Effector memory CD8-positive, alpha-beta T cell (primary cell): ENCODE data around the gene BCL2A1.
A peak's percentile ranks its signal among the peaks of the same experiment; 100 is the strongest.
"Not testable (repeated sequence)": the region's sequence is repeated elsewhere in the genome, so short reads cannot be mapped to it uniquely, and the experiment has no call there.

Experiments
- ATAC-seq: fragments of 150-1000 bp; cut with Tn5 transposase; replicated peaks from 2 replicates; pipeline ENCODE4 v1.10.0; 2021; ENCODE audit warnings: mild to moderate bottlenecking, moderate library complexity
- DNase-seq, 3 experiments: peaks; one replicate each; pipeline ENCODE4 v3.0.0; 2021
- H3K27ac Mint-ChIP-seq, 2 donors: one replicate each; pipeline ENCODE4 v1.8.0; 2022; ENCODE audit warnings: mild to moderate bottlenecking in 2 of 2, mixed read lengths in 2 of 2, moderate library complexity in 2 of 2
- H3K27me3 Mint-ChIP-seq, 2 donors: one replicate each; pipeline ENCODE4 v1.8.0; 2022; ENCODE audit warnings: mixed read lengths in 2 of 2
- H3K36me3 Mint-ChIP-seq: one replicate; pipeline ENCODE4 v1.8.0; 2022; ENCODE audit warnings: mild to moderate bottlenecking, moderate library complexity, mixed read lengths; ENCODE audit not compliant: insufficient read depth
- H3K4me1 Mint-ChIP-seq, 2 donors: one replicate each; pipeline ENCODE4 v1.8.0; 2022; ENCODE audit warnings: low read depth in 2 of 2, mixed read lengths in 2 of 2
- H3K4me3 Mint-ChIP-seq, 2 donors: one replicate each; pipeline ENCODE4 v1.8.0; 2022; ENCODE audit warnings: mild to moderate bottlenecking in 2 of 2, mixed read lengths in 2 of 2, moderate library complexity in 2 of 2
- H3K9me3 Mint-ChIP-seq, 2 donors: one replicate each; pipeline ENCODE4 v1.8.0; 2022; ENCODE audit warnings: mixed read lengths in 2 of 2
- total RNA-seq, 9 experiments: gene quantifications; one replicate each; lab custom pipeline; 2026; lab: John Stamatoyannopoulos, UW

The BCL2A1 gene
- total RNA-seq, result 8.8 to 191 (median 26.9) reads per million in 9 experiments

DNA sequence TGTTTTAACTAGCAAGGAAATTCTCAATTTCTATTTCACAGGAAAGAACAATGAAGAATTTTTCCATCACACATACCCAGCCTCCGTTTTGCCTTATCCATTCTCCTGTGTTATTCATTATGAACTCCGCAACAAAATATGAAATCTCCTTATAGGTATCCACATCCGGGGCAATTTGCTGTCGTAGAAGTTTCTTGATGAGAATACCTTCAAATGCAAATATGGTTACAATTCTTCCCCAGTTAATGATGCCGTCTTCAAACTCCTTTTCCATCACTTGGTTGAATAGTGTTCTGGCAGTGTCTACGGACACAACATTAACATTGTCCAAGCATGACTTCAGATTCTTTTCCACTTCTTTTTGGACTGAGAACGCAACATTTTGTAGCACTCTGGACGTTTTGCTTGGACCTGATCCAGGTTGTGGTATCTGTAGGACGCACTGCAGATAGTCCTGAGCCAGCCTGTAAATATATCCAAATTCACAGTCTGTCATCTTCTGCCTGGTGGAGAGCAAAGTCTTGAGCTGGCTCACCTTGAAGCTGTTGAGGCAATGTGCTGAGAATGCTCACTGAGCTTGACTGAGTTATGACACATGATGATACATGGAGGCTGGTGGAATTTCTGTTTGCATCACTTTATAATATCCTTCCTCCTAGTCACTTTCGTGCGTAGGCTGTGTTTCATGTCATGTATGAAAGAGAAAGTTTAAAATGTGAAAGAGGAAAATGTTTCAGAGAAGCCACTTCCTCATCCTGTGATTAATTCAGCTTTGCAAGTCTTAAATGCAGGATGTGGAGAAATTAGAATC, at the start of gene BCL2A1:
BCL2A1 (minus strand) TSS at position 573 of the 811 bp plus-strand sequence; CDS start at position 496, 77 bp downstream.
- Mint-ChIP-seq H3K4me3 (peak within 1 kb of the TSS; percentile 90 to 94), H3K4me1 (peaks cover 37 to 44% of the 10 kb centered on the region in 2 donors), H3K36me3 (peaks cover 8% of the 10 kb centered on the region), H3K9me3 (no peaks in the 10 kb centered on the region), H3K27me3 (no peaks in the 10 kb centered on the region), H3K27ac (peak within 1 kb of the TSS; percentile 93 to 98)
- DNase-seq (peak; percentile 17 to 49 (median 29)), ATAC-seq (peak; percentile 79)

DNA sequence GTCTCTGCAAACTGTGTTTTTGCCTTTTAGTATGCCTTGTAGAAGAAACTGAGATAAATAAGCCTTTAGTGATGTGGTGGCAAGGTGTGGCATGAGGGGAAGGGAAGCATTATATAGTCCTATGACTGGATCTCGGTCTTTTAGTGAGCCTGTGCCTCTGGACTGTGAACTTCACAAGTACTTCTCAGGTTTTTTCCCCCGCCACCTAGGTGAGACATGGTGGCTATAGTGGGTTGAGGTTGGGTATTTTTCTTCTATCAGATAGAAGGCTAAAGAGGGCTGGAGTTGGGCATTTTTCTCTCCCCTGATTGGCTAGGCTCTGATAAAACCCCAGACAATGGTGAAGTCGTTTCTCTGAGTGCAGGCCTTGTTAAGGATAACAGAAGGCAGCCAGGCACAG, 49.7 kb upstream of the BCL2A1 start:
- no peak for ATAC-seq

DNA sequence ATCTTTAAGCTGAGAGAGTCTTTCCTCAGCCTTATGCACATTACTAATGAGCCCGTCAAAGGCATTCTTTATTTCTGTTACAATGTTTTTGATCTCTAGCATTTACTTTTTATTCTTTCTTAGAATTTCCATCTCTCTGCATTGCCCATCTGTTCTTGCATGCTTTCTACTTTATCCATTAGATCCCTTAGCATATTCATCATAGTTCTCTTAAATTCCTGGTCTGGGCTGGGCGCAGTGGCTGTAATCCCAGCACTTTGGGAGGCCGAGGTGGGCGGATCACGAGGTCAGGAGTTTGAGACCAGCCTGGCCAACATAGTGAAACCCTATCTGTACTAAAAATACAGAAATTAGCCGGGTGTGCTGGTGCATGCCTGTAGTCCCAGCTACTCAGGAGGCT, 49.2 kb upstream of the BCL2A1 start:
- H3K36me3 Mint-ChIP-seq, DNase-seq, H3K4me3 Mint-ChIP-seq, ATAC-seq, H3K4me1 Mint-ChIP-seq, H3K9me3 Mint-ChIP-seq: not testable (repeated sequence)
- Mint-ChIP-seq H3K27ac (peak overlapping the region in 1 of 2 donors; percentile 84), H3K27me3 (peaks cover 0 to 22% of the 10 kb centered on the region in 2 donors)

More for the DNA sequence above, 49.7 kb upstream of the BCL2A1 start:
- Mint-ChIP-seq H3K4me3 (no peak overlapping the region), H3K27me3 (peaks cover 0 to 22% of the 10 kb centered on the region in 2 donors), H3K36me3 (peaks cover 4% of the 10 kb centered on the region), H3K27ac (no peak overlapping the region), H3K9me3 (peaks cover 0 to 8% of the 10 kb centered on the region in 2 donors), H3K4me1 (peaks cover 5% of the 10 kb centered on the region in 2 donors)
- DNase-seq, result no peak

DNA sequence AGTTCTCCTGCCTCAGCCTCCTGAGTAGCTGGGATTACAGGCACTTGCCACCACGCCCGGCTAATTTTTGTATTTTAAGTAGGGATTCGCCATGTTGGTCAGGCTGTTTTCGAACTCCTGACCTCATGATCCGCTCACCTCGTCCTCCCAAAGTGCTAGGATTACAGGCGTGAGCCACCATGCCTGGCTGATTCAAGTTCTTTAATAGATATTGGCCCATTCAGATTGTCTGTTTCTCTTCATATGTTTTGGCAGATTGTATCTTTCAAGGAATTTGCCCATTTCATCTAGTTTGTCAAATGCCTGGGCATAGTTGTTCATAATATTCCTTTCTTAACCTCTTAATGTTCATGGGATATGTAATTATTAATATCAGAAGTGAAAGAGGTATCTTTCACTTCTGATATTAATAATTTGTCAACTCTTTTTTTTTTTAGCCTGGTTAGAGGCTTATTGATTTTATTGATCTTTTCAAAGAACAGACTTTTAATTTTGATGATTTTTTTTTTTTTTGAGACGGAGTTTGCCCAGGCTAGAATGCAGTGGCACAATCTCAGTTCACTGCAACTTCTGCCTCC, 48.3 kb upstream of the BCL2A1 start:
- Mint-ChIP-seq H3K9me3 (peaks cover 0 to 8% of the 10 kb centered on the region in 2 donors), H3K4me1 (peaks cover 5% of the 10 kb centered on the region in 2 donors), H3K27ac (no peak overlapping the region), H3K27me3 (peaks cover 0 to 22% of the 10 kb centered on the region in 2 donors), H3K36me3 (peaks cover 4% of the 10 kb centered on the region), H3K4me3 (no peak overlapping the region)
- no peak for DNase-seq
- ATAC-seq, result no peak

DNA sequence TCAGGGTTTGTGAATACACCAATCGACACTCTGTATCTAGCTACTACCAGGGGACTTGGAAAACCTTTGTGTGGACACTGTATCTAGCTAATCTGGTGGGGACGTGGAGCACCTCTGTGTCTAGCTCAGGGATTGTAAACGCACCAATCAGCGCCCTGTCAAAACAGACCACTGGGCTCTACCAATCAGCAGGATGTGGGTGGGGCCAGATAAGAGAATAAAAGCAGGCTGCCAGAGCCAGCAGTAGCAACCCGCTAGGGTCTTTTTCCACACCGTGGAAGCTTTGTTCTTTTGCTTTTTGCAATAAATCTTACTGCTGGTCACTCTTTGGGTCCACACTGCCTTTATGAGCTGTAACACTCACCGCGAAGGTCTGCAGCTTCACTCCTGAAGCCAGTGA, 46.1 kb upstream of the BCL2A1 start:
- peak overlapping the region; percentile 56 to 68 for H3K4me3 Mint-ChIP-seq
- ATAC-seq, result not testable (repeated sequence)

DNA sequence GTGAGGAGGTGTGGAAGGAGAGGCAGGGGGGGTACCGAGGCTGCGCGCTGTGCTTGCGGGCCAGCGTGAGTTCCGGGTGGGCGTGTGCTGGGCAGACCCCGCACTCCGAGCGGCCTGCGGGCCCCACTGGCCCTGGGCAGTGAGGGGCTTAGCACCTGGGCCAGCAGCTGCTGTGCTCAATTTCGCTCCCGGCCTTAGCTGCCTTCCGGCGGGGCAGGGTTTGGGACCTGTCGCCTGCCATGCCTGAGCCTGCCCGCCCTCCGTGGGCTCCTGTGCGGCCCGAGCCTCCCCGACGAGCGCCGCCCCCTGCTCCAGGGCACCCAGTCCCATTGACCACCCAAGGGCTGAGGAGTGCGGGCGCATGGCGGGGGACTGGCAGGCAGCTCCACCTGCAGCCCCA, 45.5 kb upstream of the BCL2A1 start:
- not testable (repeated sequence) for H3K36me3 Mint-ChIP-seq, H3K9me3 Mint-ChIP-seq, H3K4me1 Mint-ChIP-seq, DNase-seq, H3K4me3 Mint-ChIP-seq, ATAC-seq, H3K27ac Mint-ChIP-seq
- H3K27me3 Mint-ChIP-seq, result peaks cover 0 to 11% of the 10 kb centered on the region in 2 donors

More for the DNA sequence above, 46.1 kb upstream of the BCL2A1 start:
- DNase-seq, H3K9me3 Mint-ChIP-seq, H3K4me1 Mint-ChIP-seq, H3K36me3 Mint-ChIP-seq: not testable (repeated sequence)
- peak overlapping the region in 1 of 2 donors; percentile 71 for H3K27ac Mint-ChIP-seq
- H3K27me3 Mint-ChIP-seq, result peaks cover 0 to 11% of the 10 kb centered on the region in 2 donors

DNA sequence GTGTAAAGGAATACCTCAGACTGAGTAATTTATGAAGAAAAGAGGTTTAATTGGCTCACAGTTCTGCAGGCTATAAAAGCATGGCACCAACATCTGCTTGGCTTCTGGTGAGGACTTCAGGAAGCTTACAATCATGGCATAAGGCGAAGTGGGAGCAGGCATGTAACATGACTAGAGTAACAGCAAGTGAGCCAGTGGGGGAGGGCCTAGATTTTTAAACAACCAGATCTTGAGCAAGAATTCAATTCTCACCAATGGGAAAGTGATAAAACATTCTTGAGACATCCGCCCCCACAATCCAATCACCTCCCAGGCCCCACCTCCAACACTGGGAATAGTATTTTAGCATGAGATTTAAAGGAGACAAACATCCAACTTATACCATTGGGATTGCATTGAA, 44.2 kb upstream of the BCL2A1 start:
- Mint-ChIP-seq H3K27ac (no peak overlapping the region), H3K4me3 (no peak overlapping the region), H3K36me3 (no peaks in the 10 kb centered on the region), H3K9me3 (no peaks in the 10 kb centered on the region), H3K4me1 (peaks cover 0 to 1% of the 10 kb centered on the region in 2 donors), H3K27me3 (peaks cover 0 to 2% of the 10 kb centered on the region in 2 donors)
- DNase-seq (no peak), ATAC-seq (no peak)

DNA sequence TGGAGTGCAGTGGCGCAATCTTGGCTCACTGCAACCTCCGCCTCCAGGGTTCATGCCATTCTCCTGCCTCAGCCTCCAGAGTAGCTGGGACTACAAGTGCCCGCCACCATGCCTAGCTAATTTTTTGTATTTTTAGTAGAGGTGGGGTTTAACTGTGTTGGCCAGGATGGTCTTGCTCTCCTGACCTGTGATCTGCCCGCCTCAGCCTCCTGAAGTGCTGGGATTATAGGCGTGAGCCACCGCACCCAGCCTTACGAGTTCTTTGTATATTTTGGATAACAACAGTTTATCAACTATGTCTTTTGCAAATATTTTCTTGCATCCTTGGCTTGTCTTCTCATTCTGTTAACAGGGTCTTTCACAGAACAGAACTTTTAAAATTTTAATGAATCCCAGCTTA, 43.2 kb upstream of the BCL2A1 start:
- H3K27me3 Mint-ChIP-seq, ATAC-seq, H3K9me3 Mint-ChIP-seq, DNase-seq, H3K4me1 Mint-ChIP-seq, H3K4me3 Mint-ChIP-seq, H3K27ac Mint-ChIP-seq, H3K36me3 Mint-ChIP-seq: not testable (repeated sequence)

DNA sequence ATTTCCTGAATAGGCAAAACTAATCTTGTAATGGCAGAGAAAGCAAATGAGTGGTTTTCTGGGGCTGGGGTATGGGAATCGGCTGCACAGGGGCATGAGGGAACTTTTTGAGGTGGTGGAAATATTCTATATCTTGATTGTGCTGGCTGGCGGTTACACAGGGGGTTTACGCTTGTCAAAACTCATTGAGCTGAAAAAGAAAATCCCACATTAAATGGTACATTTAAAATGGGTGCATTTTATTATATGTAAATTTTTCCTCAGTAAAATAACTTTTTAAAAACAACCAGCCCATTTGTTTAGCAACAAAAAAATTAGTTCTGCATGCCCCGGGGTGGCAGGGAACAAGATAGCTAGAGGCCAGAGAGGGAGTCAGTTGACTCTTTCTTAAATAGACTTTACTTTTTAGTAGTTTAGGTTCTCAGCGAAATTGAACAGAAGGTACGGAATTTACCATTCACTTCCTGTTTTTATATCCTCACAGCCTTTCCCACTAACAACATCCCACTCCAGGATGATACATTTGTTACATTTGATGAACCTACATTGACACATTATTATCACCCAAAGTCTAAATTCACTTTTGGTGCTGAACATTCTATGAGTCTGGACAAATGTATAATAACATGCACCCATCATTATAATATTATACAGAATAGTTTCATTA, 41.2 kb upstream of the BCL2A1 start:
- Mint-ChIP-seq H3K4me3 (no peak overlapping the region), H3K27ac (no peak overlapping the region), H3K4me1 (peaks cover 0 to 1% of the 10 kb centered on the region in 2 donors), H3K9me3 (no peaks in the 10 kb centered on the region), H3K36me3 (no peaks in the 10 kb centered on the region), H3K27me3 (no peaks in the 10 kb centered on the region)
- ATAC-seq, result no peak
- no peak for DNase-seq

DNA sequence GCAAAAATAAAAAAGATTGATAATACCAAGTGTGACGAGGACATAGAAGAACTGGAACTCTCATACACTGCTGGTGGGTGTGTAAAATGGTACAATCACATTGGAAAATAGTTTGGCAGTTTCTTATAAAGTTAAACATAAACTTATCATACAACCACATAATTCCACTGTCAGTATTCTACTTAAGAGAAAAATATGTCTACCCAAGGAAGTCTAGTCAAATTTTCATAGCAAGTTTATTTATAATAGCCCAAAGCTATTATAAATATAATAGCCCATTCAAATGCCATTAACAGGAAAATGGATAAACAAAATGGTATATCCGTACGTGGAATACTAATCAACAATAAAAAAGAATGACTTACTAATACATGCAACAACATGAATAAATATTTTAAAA, 40.6 kb upstream of the BCL2A1 start:
- Mint-ChIP-seq H3K27me3 (no peaks in the 10 kb centered on the region), H3K4me1 (peaks cover 0 to 1% of the 10 kb centered on the region in 2 donors), H3K36me3 (peaks cover under 1% of the 10 kb centered on the region), H3K27ac (no peak overlapping the region), H3K9me3 (no peaks in the 10 kb centered on the region), H3K4me3 (no peak overlapping the region)
- DNase-seq, result no peak
- ATAC-seq, result no peak

DNA sequence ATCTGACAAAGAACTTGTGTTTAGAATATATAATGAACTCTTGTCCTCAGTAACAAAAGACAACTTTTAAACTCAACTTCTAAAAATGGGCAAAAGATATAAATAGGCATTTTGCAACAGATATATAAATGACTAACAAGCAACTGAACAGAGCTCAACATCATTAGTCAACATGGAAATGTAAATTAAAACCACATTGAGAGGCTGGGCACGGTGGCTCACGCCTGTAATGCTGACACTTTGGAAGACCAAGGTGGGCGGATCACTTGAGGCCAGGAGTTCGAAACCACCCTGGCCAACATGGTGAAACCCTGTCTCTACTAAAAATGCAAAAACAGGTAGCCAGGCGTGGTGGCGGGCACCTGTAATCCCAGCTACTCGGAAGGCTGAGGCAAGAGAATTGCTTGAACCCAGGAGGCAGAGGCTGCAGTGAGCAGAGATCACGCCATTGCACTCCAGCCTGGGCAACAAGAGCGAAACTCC, 40.1 kb upstream of the BCL2A1 start:
- H3K4me1 Mint-ChIP-seq, H3K27ac Mint-ChIP-seq, DNase-seq, H3K27me3 Mint-ChIP-seq, H3K4me3 Mint-ChIP-seq, ATAC-seq, H3K36me3 Mint-ChIP-seq, H3K9me3 Mint-ChIP-seq: not testable (repeated sequence)

DNA sequence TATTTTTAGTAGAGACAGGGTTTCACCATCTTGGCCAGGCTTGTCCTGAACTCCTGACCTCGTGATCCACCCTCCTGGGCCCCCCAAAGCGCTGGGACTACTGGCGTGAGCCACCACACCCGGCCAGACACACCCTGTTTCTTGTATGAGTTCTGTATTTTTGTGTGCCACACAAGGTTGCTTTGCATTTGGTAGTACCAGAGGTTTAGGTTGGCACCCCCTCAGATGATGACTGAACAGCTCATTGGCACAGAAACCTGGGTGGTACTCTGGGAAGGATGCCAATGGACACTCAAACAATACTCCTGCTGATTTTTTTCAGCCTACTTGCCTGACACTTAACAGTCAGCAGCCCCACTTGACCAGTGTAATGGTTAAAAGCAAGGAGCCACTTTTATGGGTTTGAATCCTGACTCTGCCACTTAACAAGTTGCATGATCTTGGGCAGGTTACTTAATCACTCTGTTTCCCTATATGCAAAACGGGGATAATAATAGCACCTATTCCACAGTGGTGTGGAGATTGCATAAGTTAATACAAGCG, 39.2 kb upstream of the BCL2A1 start:
- H3K9me3 Mint-ChIP-seq, result no peaks in the 10 kb centered on the region
- peak overlapping the region in 1 of 2 donors; percentile 31 for H3K27ac Mint-ChIP-seq
- ATAC-seq (no peak), DNase-seq (no peak)
- H3K4me1 Mint-ChIP-seq, result peaks cover 0 to 1% of the 10 kb centered on the region in 2 donors
- H3K36me3 Mint-ChIP-seq, result peaks cover 5% of the 10 kb centered on the region
- no peak overlapping the region for H3K4me3 Mint-ChIP-seq
- H3K27me3 Mint-ChIP-seq, result no peaks in the 10 kb centered on the region

DNA sequence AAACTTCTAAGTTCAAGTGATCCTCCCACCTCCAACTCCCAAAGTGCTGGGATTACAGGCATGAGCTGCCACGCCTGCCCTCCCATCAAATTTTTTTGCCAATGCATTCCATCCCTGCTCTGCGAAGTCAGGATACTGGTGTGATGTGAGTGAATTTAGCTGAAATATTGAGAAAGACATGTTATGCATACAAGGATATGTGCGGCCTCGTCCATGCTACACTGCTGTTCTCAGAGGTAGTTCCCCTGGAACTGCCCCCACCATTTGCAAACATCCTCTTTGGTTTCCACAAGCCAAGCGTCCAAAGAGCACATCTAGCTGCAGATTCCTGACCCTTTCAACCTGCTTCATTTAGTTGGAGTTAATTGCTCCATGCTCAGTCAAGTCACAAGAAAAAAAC, 36.5 kb upstream of the BCL2A1 start:
- H3K9me3 Mint-ChIP-seq, result no peaks in the 10 kb centered on the region
- no peak overlapping the region for H3K4me3 Mint-ChIP-seq
- DNase-seq (no peak), ATAC-seq (no peak)
- peak overlapping the region in 1 of 2 donors; percentile 35 for H3K27ac Mint-ChIP-seq
- peaks cover 5% of the 10 kb centered on the region for H3K36me3 Mint-ChIP-seq
- peaks cover 0 to 1% of the 10 kb centered on the region in 2 donors for H3K4me1 Mint-ChIP-seq
- H3K27me3 Mint-ChIP-seq, result no peaks in the 10 kb centered on the region
